GM23338 (cell line): ENCODE results near the gene TCP11L2. TPM values are rescaled to one million over a fixed set of nuclear protein-coding genes. Genes with fewer than 3 reads are reported as not detected.

ENCODE experiments used
- ATAC-seq: fragments of 200-7000 bp; cut with Tn5 transposase; 3 replicates; pipeline ENCODE4 v1.9.1; 2020
- DNase-seq: peaks from one replicate; pipeline ENCODE4 v3.0.0-alpha.2; 2015; ENCODE audit warnings: low spot score
- H2AFZ ChIP-seq: fragments of 200-600 bp; sonication (generic); 2 replicates; pipeline ENCODE4 v1.8.0; 2016; ENCODE audit warnings: antibody characterized with exemption, mild to moderate bottlenecking, moderate library complexity
- H3F3A ChIP-seq: fragments of 200-600 bp; sonication (generic); replicated peaks from 2 replicates; pipeline ENCODE4 v1.8.0; 2017; ENCODE audit warnings: antibody characterized with exemption, mixed run types, low read depth
- H3K27ac ChIP-seq: fragments of 200-600 bp; sonication (generic); 2 replicates; pipeline ENCODE4 v1.6.1; 2016; ENCODE audit warnings: low read depth
- H3K27me3 ChIP-seq: fragments of 200-600 bp; sonication (generic); 2 replicates; pipeline ENCODE4 v1.8.0; 2016; ENCODE audit warnings: mild to moderate bottlenecking, mixed run types, moderate library complexity; ENCODE audit not compliant: insufficient read depth
- H3K36me3 ChIP-seq: fragments of 200-600 bp; sonication (generic); 2 replicates; pipeline ENCODE4 v1.8.0; 2016; ENCODE audit warnings: mild to moderate bottlenecking; ENCODE audit not compliant: insufficient read depth
- H3K4me1 ChIP-seq: fragments of 200-600 bp; sonication (generic); 2 replicates; pipeline ENCODE4 v1.8.0; 2016; ENCODE audit warnings: mild to moderate bottlenecking, moderate library complexity; ENCODE audit not compliant: insufficient read depth
- H3K4me2 ChIP-seq: fragments of 200-600 bp; sonication (generic); 2 replicates; pipeline ENCODE4 v1.7.1; 2017; ENCODE audit warnings: mixed run types
- H3K4me3 ChIP-seq: fragments of 200-600 bp; sonication (generic); 2 replicates; pipeline ENCODE4 v1.6.1; 2016; ENCODE audit warnings: mixed run types
- H3K79me2 ChIP-seq: fragments of 200-600 bp; sonication (generic); replicated peaks from 2 replicates; pipeline ENCODE4 v1.8.0; 2017; ENCODE audit warnings: mild to moderate bottlenecking; ENCODE audit not compliant: insufficient read depth
- H3K9me2 ChIP-seq: fragments of 200-600 bp; sonication (generic); 2 replicates; pipeline ENCODE4 v1.8.0; 2017; ENCODE audit not compliant: insufficient read depth
- H4K20me1 ChIP-seq: fragments of 200-600 bp; sonication (generic); replicated peaks from 2 replicates; pipeline ENCODE4 v1.8.0; 2017; ENCODE audit warnings: mild to moderate bottlenecking; ENCODE audit not compliant: insufficient read depth
- H3K27ac Mint-ChIP-seq: 2 replicates; pipeline ENCODE4 v1.8.0; 2020; ENCODE audit warnings: inconsistent platforms, mild to moderate bottlenecking, moderate library complexity, mixed read lengths
- H3K27me3 Mint-ChIP-seq: 3 replicates; pipeline ENCODE4 v1.8.0; 2022; ENCODE audit warnings: low read depth, mild to moderate bottlenecking, moderate library complexity, mixed read lengths, inconsistent platforms; ENCODE audit not compliant: insufficient read depth, poor library complexity
- H3K36me3 Mint-ChIP-seq: 3 replicates; pipeline ENCODE4 v1.8.0; 2021; ENCODE audit warnings: low read depth, mild to moderate bottlenecking, inconsistent platforms, moderate library complexity, mixed read lengths
- H3K4me1 Mint-ChIP-seq: 3 replicates; pipeline ENCODE4 v1.8.0; 2020; ENCODE audit warnings: mild to moderate bottlenecking, inconsistent platforms, mixed read lengths
- H3K4me3 Mint-ChIP-seq: 3 replicates; pipeline ENCODE4 v1.8.0; 2021; ENCODE audit warnings: moderate library complexity, mild to moderate bottlenecking, inconsistent platforms, mixed read lengths
- H3K9me3 Mint-ChIP-seq: 3 replicates; pipeline ENCODE4 v1.8.0; 2020; ENCODE audit warnings: moderate library complexity, mild to moderate bottlenecking, inconsistent platforms, mixed read lengths
- EZH2 ChIP-seq: fragments of 200-600 bp; sonication (generic); IDR thresholded peaks from one replicate; pipeline ENCODE4 v1.8.0; 2017; ENCODE audit warnings: antibody characterized with exemption, mild to moderate bottlenecking, low read depth; ENCODE audit not compliant: unreplicated experiment
- EZH2phosphoT487 ChIP-seq: fragments of 200-600 bp; sonication (generic); IDR thresholded peaks from one replicate; pipeline ENCODE4 v1.8.1; 2018; ENCODE audit warnings: antibody characterized with exemption; ENCODE audit not compliant: unreplicated experiment
- NANOG ChIP-seq: IDR thresholded peaks from 2 replicates; pipeline ENCODE4 v1.6.1; 2016; ENCODE audit warnings: antibody characterized with exemption, borderline replicate concordance
- POLR2AphosphoS5 ChIP-seq: IDR thresholded peaks from 2 replicates; pipeline ENCODE4 v1.6.1; 2016; ENCODE audit warnings: antibody characterized with exemption, low read depth
- STAT1 ChIP-seq: IDR thresholded peaks from one replicate; pipeline ENCODE4 v1.6.1; 2016; ENCODE audit warnings: antibody characterized with exemption; ENCODE audit not compliant: unreplicated experiment
- ZNF114 ChIP-seq: fragments of 250-450 bp; sonication (Bioruptor Pico); IDR thresholded peaks from 2 replicates; pipeline ENCODE4 v1.5.0; 2020; ENCODE audit warnings: mild to moderate bottlenecking, moderate library complexity
- ZNF331 ChIP-seq: fragments of 250-450 bp; sonication (Bioruptor Pico); IDR thresholded peaks from 2 replicates; pipeline ENCODE4 v1.5.0; 2020; ENCODE audit warnings: low read depth, mild to moderate bottlenecking, moderate library complexity
- polyA plus RNA-seq: library from polyadenylated mRNA; unstranded; fragments of >200 nt; fragmentation: Nextera tagmentation; extraction: Ambion mirVana; gene quantifications from 2 replicates; pipeline ENCODE4 v1.2.1, GENCODE V29; 2016
- total RNA-seq: library from RNA; depleted of rRNA; stranded (reverse); fragments of >200 nt; shearing (Covaris generic); gene quantifications from 2 replicates; pipeline ENCODE4 v1.2.3, GENCODE V29; 2014
- TF ChIP-seq, protein P1 (sequence below), 2 experiments: fragments of 200-600 bp in 1 of 2; sonication (generic) in 1 of 2; conservative IDR thresholded peaks; 2 replicates each; pipeline versions ENCODE4 v1.5.1 to v1.6.1; 2016 to 2017; ENCODE audit warnings: antibody characterized with exemption in 2 of 2, low read depth in 2 of 2, mild to moderate bottlenecking in 2 of 2, moderate library complexity in 1 of 2
- TF ChIP-seq, protein P2 (sequence below): IDR thresholded peaks from 2 replicates; pipeline ENCODE4 v1.6.1; 2016; ENCODE audit warnings: antibody characterized with exemption
- TF ChIP-seq, protein P3 (sequence below): fragments of 250-450 bp; sonication (Bioruptor Pico); IDR thresholded peaks from 2 replicates; pipeline ENCODE4 v1.5.0; 2020; ENCODE audit warnings: mild to moderate bottlenecking, moderate library complexity

Gene TCP11L2
- total and polyA plus RNA-seq, 2 experiments from 2014 or later, result 1.4 to 4.4 TPM

DNA sequence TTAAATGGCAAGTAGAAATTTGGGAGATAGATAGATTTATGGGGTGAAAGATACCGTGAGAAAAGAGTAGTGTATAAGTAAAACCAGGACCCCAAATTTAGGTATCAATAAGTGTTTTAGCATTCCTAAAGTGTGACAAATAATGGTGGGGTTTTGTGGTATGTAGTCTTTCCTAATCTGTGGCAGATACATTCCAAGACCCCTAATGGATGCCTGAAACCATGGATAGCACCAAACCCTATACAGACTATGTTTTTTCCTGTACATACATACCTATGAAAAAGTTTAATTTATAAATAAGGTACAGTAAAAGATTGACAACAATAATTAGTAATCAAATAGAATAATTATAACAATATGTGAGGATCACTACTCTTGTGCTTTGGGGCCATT is 14.4 kb upstream of the TCP11L2 start:
- Mint-ChIP-seq H3K36me3 (no peaks in the 10 kb centered on the region), H3K9me3 (no peaks in the 10 kb centered on the region), H3K27me3 (no peaks in the 10 kb centered on the region), H3K4me1 (no peaks in the 10 kb centered on the region), H3K4me3 (no peak overlapping the region), H3K27ac (no peak overlapping the region)
- H3F3A ChIP-seq, result no peaks in the 10 kb centered on the region
- no peaks in the 10 kb centered on the region for H3K9me2 ChIP-seq
- no peak for ATAC-seq
- H3K36me3 ChIP-seq, result no peaks in the 10 kb centered on the region
- H3K4me3 ChIP-seq, result no peak overlapping the region
- no peak overlapping the region for H3K27ac ChIP-seq
- H3K27me3 ChIP-seq, result no peaks in the 10 kb centered on the region
- H4K20me1 ChIP-seq, result no peaks in the 10 kb centered on the region
- DNase-seq, result no peak
- no peak overlapping the region for H2AFZ ChIP-seq
- H3K79me2 ChIP-seq, result no peaks in the 10 kb centered on the region
- TF ChIP-seq, protein P1, sequence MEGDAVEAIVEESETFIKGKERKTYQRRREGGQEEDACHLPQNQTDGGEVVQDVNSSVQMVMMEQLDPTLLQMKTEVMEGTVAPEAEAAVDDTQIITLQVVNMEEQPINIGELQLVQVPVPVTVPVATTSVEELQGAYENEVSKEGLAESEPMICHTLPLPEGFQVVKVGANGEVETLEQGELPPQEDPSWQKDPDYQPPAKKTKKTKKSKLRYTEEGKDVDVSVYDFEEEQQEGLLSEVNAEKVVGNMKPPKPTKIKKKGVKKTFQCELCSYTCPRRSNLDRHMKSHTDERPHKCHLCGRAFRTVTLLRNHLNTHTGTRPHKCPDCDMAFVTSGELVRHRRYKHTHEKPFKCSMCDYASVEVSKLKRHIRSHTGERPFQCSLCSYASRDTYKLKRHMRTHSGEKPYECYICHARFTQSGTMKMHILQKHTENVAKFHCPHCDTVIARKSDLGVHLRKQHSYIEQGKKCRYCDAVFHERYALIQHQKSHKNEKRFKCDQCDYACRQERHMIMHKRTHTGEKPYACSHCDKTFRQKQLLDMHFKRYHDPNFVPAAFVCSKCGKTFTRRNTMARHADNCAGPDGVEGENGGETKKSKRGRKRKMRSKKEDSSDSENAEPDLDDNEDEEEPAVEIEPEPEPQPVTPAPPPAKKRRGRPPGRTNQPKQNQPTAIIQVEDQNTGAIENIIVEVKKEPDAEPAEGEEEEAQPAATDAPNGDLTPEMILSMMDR (conservative IDR thresholded peaks at IDR 0.05; ENCODE audit: low read depth in 2 of 2), result no peak
- TF ChIP-seq NANOG (no peak), ZNF114 (no peak), ZNF331 (CRISPR knock-in tag) (no peak), EZH2 (no peak), STAT1 (no peak), POLR2AphosphoS5 (no peak), EZH2phosphoT487 (no peak)
- TF ChIP-seq, protein P2, sequence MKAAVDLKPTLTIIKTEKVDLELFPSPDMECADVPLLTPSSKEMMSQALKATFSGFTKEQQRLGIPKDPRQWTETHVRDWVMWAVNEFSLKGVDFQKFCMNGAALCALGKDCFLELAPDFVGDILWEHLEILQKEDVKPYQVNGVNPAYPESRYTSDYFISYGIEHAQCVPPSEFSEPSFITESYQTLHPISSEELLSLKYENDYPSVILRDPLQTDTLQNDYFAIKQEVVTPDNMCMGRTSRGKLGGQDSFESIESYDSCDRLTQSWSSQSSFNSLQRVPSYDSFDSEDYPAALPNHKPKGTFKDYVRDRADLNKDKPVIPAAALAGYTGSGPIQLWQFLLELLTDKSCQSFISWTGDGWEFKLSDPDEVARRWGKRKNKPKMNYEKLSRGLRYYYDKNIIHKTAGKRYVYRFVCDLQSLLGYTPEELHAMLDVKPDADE, result no peak
- TF ChIP-seq, protein P3, sequence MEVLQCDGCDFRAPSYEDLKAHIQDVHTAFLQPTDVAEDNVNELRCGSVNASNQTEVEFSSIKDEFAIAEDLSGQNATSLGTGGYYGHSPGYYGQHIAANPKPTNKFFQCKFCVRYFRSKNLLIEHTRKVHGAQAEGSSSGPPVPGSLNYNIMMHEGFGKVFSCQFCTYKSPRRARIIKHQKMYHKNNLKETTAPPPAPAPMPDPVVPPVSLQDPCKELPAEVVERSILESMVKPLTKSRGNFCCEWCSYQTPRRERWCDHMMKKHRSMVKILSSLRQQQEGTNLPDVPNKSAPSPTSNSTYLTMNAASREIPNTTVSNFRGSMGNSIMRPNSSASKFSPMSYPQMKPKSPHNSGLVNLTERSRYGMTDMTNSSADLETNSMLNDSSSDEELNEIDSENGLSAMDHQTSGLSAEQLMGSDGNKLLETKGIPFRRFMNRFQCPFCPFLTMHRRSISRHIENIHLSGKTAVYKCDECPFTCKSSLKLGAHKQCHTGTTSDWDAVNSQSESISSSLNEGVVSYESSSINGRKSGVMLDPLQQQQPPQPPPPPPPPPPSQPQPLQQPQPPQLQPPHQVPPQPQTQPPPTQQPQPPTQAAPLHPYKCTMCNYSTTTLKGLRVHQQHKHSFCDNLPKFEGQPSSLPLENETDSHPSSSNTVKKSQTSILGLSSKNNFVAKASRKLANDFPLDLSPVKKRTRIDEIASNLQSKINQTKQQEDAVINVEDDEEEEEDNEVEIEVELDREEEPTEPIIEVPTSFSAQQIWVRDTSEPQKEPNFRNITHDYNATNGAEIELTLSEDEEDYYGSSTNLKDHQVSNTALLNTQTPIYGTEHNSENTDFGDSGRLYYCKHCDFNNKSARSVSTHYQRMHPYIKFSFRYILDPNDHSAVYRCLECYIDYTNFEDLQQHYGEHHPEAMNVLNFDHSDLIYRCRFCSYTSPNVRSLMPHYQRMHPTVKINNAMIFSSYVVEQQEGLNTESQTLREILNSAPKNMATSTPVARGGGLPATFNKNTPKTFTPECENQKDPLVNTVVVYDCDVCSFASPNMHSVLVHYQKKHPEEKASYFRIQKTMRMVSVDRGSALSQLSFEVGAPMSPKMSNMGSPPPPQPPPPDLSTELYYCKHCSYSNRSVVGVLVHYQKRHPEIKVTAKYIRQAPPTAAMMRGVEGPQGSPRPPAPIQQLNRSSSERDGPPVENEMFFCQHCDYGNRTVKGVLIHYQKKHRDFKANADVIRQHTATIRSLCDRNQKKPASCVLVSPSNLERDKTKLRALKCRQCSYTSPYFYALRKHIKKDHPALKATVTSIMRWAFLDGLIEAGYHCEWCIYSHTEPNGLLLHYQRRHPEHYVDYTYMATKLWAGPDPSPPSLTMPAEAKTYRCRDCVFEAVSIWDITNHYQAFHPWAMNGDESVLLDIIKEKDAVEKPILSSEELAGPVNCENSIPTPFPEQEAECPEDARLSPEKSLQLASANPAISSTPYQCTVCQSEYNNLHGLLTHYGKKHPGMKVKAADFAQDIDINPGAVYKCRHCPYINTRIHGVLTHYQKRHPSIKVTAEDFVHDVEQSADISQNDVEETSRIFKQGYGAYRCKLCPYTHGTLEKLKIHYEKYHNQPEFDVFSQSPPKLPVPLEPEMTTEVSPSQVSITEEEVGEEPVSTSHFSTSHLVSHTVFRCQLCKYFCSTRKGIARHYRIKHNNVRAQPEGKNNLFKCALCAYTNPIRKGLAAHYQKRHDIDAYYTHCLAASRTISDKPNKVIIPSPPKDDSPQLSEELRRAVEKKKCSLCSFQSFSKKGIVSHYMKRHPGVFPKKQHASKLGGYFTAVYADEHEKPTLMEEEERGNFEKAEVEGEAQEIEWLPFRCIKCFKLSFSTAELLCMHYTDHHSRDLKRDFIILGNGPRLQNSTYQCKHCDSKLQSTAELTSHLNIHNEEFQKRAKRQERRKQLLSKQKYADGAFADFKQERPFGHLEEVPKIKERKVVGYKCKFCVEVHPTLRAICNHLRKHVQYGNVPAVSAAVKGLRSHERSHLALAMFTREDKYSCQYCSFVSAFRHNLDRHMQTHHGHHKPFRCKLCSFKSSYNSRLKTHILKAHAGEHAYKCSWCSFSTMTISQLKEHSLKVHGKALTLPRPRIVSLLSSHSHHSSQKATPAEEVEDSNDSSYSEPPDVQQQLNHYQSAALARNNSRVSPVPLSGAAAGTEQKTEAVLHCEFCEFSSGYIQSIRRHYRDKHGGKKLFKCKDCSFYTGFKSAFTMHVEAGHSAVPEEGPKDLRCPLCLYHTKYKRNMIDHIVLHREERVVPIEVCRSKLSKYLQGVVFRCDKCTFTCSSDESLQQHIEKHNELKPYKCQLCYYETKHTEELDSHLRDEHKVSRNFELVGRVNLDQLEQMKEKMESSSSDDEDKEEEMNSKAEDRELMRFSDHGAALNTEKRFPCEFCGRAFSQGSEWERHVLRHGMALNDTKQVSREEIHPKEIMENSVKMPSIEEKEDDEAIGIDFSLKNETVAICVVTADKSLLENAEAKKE, result no peak
- no peaks in the 10 kb centered on the region for H3K4me1 ChIP-seq
- H3K4me2 ChIP-seq, result no peak overlapping the region
